ENCODE data around the gene SLC5A9.

GRCh38 chr1:48251323-48251722 is 28.8 kb downstream of the SLC5A9 start:
- TF ChIP-seq CTCF (IDR thresholded peaks at IDR 0.05) = no peak
- TF ChIP-seq POLR2A (IDR thresholded peaks at IDR 0.05) = no peak
- TF ChIP-seq POLR2AphosphoS5 (IDR thresholded peaks at IDR 0.05; ENCODE audit: insufficient read depth in 1 of 2, low read depth in 1 of 2) = no peak
